Natural killer cell (primary cell): ENCODE results near the gene RAB11FIP5. TPM values are rescaled to one million over a fixed set of nuclear protein-coding genes. Genes with fewer than 3 reads are reported as not detected.

Experiments used
- ATAC-seq, 3 donors: fragments of 150-1000 bp in 2 of 3; fragments of 200-7000 bp in 1 of 3; cut with Tn5 transposase; 1 replicate in 1 of 3; 2 replicates in 2 of 3; pipeline ENCODE4 v1.10.0; 2021; ENCODE audit warnings: mild to moderate bottlenecking in 2 of 3, moderate library complexity in 2 of 3
- DNase-seq, 2 donors: peaks; one replicate each; pipeline versions ENCODE4 v3.0.0 to v3.0.0-alpha.2; 2013 to 2021; ENCODE audit warnings: mixed read lengths in 1 of 2
- H3K27ac ChIP-seq: one replicate; pipeline ENCODE4 v1.5.1; 2013; ENCODE audit warnings: mild to moderate bottlenecking, low read length
- H3K27me3 ChIP-seq: one replicate; pipeline ENCODE4 v1.6.1; 2013; ENCODE audit warnings: low read length; ENCODE audit not compliant: control insufficient read depth, insufficient read depth
- H3K36me3 ChIP-seq: one replicate; pipeline ENCODE4 v1.6.1; 2013; ENCODE audit warnings: low read length; ENCODE audit not compliant: control insufficient read depth, insufficient read depth
- H3K4me1 ChIP-seq: one replicate; pipeline ENCODE4 v1.6.1; 2013; ENCODE audit warnings: low read length; ENCODE audit not compliant: control insufficient read depth, insufficient read depth
- H3K4me3 ChIP-seq: one replicate; pipeline ENCODE4 v1.5.1; 2013; ENCODE audit warnings: low read length
- H3K9me3 ChIP-seq: one replicate; pipeline ENCODE4 v1.6.1; 2013; ENCODE audit warnings: low read length; ENCODE audit not compliant: control insufficient read depth, insufficient read depth
- H3K27ac Mint-ChIP-seq, 2 donors: one replicate each; pipeline ENCODE4 v1.8.0; 2022; ENCODE audit warnings: mild to moderate bottlenecking in 2 of 2, mixed read lengths in 2 of 2, moderate library complexity in 1 of 2
- H3K27me3 Mint-ChIP-seq, 2 donors: one replicate each; pipeline ENCODE4 v1.8.0; 2022; ENCODE audit warnings: low read depth in 2 of 2, mixed read lengths in 2 of 2
- H3K36me3 Mint-ChIP-seq: one replicate; pipeline ENCODE4 v1.8.0; 2022; ENCODE audit warnings: mixed read lengths
- H3K4me1 Mint-ChIP-seq, 2 donors: one replicate each; pipeline ENCODE4 v1.8.0; 2022; ENCODE audit warnings: mixed read lengths in 2 of 2
- H3K4me3 Mint-ChIP-seq: one replicate; pipeline ENCODE4 v1.8.0; 2022; ENCODE audit warnings: mild to moderate bottlenecking, moderate library complexity, mixed read lengths
- H3K9me3 Mint-ChIP-seq, 2 donors: one replicate each; pipeline ENCODE4 v1.8.0; 2022; ENCODE audit warnings: mixed read lengths in 2 of 2
- WGBS: methylation state at CpG from one replicate; pipeline ENCODE4 v1.1.7; 2013; ENCODE audit warnings: missing lambda C conversion rate; ENCODE audit not compliant: insufficient coverage; 5-methylcytosine and 5-hydroxymethylcytosine counted together
- intact Hi-C: fragments of 100-400 bp; cut with micrococcal nuclease; formaldehyde crosslinking; loops from one replicate; pipeline ENCODE4 v1.14.2; 2022
- total RNA-seq, 4 donors: library from RNA; stranded (reverse); fragments of 120-200 nt in 1 of 4; gene quantifications; one replicate each; pipeline versions ENCODE4 v1.2.3 to v1.2.4, GENCODE V29; 2013 to 2022
- TF ChIP-seq, protein P1 (sequence below): fragments of 200-600 bp; IDR thresholded peaks from one replicate; pipeline ENCODE4 v1.8.0; 2022; ENCODE audit warnings: antibody characterized with exemption

RAB11FIP5 gene
- total RNA-seq, 3 donors from 2014 or later (not counting 1 experiment from before 2014, with no cell fraction given): 4.9 to 15.9 (median 11.2) TPM

DNA sequence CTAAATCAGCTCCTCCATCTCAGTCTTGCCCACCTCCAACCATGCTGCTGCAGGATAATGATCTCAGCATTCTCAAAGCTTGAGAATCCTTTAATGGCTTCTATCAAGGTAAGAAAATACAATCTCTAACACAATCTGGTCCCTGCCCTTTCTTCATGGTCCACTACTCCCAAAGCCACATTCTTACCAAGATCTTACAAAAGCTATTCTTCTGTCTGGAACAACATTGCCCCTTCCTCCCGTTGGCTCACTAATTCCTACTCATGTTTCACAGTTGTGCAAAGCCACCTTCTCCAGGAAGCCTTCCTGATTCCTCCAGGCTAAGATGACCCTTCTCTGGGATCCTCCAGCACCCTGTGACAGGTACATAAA lies 35.3 kb downstream of the RAB11FIP5 start:
- 86% methylated on average over 1 of the region's 1 CpG for WGBS

DNA sequence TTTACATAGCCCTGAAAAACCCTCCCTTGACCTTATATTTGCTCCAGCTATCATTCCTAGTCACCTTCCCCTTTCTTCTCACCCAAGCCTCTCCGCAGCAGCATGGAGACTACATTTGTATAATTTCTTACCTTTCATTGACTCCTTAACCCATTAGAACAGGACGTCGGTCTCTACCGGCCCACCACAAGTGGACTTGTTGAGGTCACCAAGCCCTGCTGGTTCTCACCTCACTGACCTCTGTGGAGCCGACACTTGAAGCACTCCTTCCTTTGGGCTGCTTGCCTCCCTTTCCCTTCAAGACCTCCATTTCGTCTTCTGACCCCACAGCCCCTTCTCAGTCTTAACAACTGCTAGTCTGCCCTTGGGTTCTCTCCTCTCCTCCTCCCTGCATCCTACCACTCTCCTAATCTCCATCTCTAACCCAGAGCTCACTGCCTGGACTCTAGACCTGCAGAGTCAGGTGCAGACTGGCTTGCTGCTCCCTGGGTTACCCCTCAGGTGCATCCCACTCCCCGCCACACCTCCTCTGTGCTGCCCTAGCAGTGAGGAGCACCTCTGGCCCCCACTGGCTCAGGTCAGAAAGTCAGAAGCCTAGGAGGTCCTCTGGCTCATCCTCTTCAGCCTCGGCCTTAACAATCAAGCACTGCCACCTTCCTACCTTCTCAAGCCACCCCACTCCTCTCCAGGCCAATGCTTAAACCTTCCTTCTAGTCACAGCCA lies 35.9 kb downstream of the RAB11FIP5 start:
- Mint-ChIP-seq H3K9me3 (no peaks in the 10 kb centered on the region), H3K4me1 (peaks cover 5 to 10% of the 10 kb centered on the region in 2 donors), H3K27me3 (peaks cover 0 to 20% of the 10 kb centered on the region in 2 donors), H3K27ac (no peak overlapping the region), H3K36me3 (no peaks in the 10 kb centered on the region), H3K4me3 (no peak overlapping the region)
- WGBS: 88% methylated on average over 8 of the region's 8 CpGs
- H3K4me3 ChIP-seq: no peak overlapping the region
- H3K27ac ChIP-seq: no peak overlapping the region
- no peak for ATAC-seq
- no peaks in the 10 kb centered on the region for H3K36me3 ChIP-seq
- DNase-seq: no peak
- TF ChIP-seq, protein P1, sequence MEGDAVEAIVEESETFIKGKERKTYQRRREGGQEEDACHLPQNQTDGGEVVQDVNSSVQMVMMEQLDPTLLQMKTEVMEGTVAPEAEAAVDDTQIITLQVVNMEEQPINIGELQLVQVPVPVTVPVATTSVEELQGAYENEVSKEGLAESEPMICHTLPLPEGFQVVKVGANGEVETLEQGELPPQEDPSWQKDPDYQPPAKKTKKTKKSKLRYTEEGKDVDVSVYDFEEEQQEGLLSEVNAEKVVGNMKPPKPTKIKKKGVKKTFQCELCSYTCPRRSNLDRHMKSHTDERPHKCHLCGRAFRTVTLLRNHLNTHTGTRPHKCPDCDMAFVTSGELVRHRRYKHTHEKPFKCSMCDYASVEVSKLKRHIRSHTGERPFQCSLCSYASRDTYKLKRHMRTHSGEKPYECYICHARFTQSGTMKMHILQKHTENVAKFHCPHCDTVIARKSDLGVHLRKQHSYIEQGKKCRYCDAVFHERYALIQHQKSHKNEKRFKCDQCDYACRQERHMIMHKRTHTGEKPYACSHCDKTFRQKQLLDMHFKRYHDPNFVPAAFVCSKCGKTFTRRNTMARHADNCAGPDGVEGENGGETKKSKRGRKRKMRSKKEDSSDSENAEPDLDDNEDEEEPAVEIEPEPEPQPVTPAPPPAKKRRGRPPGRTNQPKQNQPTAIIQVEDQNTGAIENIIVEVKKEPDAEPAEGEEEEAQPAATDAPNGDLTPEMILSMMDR: no peak
- peaks cover 5% of the 10 kb centered on the region for H3K4me1 ChIP-seq
- no peaks in the 10 kb centered on the region for H3K27me3 ChIP-seq
- intact Hi-C loops: no loop called here
- no peaks in the 10 kb centered on the region for H3K9me3 ChIP-seq

More for the DNA sequence above, 35.3 kb downstream of the RAB11FIP5 start:
- TF ChIP-seq, protein P1: no peak
- H3K4me1 Mint-ChIP-seq: peaks cover 0 to 5% of the 10 kb centered on the region in 2 donors
- no peaks in the 10 kb centered on the region for H3K36me3 ChIP-seq
- no peaks in the 10 kb centered on the region for H3K27me3 ChIP-seq
- H3K4me1 ChIP-seq: no peaks in the 10 kb centered on the region
- no peak overlapping the region for H3K4me3 ChIP-seq
- DNase-seq (no peak), ATAC-seq (no peak)
- H3K27me3 Mint-ChIP-seq: peaks cover 0 to 20% of the 10 kb centered on the region in 2 donors
- H3K27ac ChIP-seq: no peak overlapping the region
- intact Hi-C loops: no loop called here
- H3K9me3 Mint-ChIP-seq: no peaks in the 10 kb centered on the region
- no peak overlapping the region for H3K27ac Mint-ChIP-seq
- H3K4me3 Mint-ChIP-seq: no peak overlapping the region
- no peaks in the 10 kb centered on the region for H3K9me3 ChIP-seq
- H3K36me3 Mint-ChIP-seq: no peaks in the 10 kb centered on the region

DNA sequence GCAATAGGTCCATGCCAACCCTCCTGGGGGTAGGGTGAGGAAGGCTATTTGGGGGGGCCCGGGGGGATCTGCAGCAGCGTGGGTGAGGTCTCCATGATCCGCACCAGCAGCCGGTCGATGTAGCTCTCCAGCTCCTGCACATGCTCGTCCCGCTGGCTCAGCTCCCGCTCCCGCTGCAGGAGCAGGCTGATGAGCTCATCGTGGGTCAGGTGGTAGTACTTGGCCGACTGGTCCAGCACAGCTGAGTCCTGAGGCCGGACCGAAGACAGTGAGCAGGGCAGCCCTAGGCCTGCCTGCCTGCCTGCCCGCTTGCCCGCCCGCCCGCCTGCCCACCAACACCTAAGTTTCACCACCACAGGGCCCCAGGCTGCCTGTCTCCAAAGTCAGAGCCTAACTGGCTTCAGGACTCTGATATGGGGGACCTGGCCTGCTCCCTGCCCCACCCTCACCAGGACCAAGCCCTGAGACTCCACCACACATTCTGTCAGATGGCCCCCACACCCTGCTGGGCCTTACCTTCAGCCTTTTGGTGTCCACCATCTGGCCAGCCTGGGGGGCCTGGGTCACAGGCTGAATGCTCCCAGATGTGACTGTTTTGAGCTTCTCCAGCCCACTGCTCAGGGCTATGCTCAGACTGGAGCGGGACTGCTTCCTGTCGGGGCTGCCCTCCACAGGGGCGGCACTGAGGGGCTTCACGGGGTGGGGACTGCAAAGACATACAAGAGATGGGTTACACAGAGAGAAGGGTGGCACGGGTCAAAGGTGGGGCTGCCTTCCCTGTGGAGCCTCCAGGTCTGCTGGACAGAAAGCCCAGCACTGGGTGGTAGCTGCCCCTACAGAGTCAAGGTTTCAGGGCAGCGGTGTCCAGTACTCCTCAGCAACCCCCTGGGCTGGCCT lies 37.0 kb downstream of the RAB11FIP5 start:
- peaks cover 8% of the 10 kb centered on the region for H3K4me1 ChIP-seq
- Mint-ChIP-seq H3K36me3 (no peaks in the 10 kb centered on the region), H3K27me3 (peaks cover 0 to 20% of the 10 kb centered on the region in 2 donors), H3K4me3 (no peak overlapping the region), H3K9me3 (no peaks in the 10 kb centered on the region), H3K4me1 (peaks cover 9 to 16% of the 10 kb centered on the region in 2 donors), H3K27ac (no peak overlapping the region)
- 93% methylated on average over 23 of the region's 23 CpGs for WGBS
- H3K27ac ChIP-seq: no peak overlapping the region
- DNase-seq: no peak
- no peak for ATAC-seq
- no peak overlapping the region for H3K4me3 ChIP-seq
- H3K9me3 ChIP-seq: no peaks in the 10 kb centered on the region
- intact Hi-C loops: no loop called here
- no peaks in the 10 kb centered on the region for H3K27me3 ChIP-seq
- H3K36me3 ChIP-seq: no peaks in the 10 kb centered on the region
- TF ChIP-seq, protein P1: no peak
